HG03520 (cell line): ENCODE results near the gene PI4KA.
"Not testable (repeated sequence)": the region's sequence is repeated elsewhere in the genome, so short reads cannot be mapped to it uniquely, and the experiment has no call there.

Experiments
- ATAC-seq: cut with Tn5 transposase; IDR thresholded peaks from one replicate; pipeline ENCODE4 v1.9.1; 2021; ENCODE audit warnings: mild to moderate bottlenecking, moderate library complexity; ENCODE audit not compliant: unreplicated experiment

PI4KA gene

DNA sequence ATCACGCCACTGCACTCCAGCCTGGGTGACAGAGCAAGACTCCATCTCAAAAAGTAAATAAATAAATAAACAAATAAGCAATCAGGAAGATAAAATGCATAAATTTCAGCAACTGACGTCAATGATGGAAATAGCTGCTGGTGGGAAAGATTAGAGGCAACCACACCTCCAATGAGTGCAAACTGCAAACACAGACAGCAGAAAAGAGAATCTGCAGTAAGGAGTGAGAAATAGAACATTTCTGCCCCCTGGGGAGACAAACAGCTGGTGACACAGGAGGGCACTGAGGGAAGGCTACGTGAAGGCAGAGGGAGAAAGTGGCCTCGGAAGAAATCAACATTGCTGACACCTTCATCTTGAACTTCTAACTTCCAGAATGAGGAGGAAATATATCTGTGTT lies 6.5 kb downstream of the PI4KA start:
- no peak for ATAC-seq

- ATAC-seq, result no peak
Measured at GRCh38 chr22:20847318-20847822, 11.2 kb downstream of the PI4KA start.

GRCh38 chr22:20844055-20845037 lies 14.3 kb downstream of the PI4KA start:
- ATAC-seq, result no peak

GRCh38 chr22:20843501-20843900 lies 15.1 kb downstream of the PI4KA start:
- no peak for ATAC-seq

DNA sequence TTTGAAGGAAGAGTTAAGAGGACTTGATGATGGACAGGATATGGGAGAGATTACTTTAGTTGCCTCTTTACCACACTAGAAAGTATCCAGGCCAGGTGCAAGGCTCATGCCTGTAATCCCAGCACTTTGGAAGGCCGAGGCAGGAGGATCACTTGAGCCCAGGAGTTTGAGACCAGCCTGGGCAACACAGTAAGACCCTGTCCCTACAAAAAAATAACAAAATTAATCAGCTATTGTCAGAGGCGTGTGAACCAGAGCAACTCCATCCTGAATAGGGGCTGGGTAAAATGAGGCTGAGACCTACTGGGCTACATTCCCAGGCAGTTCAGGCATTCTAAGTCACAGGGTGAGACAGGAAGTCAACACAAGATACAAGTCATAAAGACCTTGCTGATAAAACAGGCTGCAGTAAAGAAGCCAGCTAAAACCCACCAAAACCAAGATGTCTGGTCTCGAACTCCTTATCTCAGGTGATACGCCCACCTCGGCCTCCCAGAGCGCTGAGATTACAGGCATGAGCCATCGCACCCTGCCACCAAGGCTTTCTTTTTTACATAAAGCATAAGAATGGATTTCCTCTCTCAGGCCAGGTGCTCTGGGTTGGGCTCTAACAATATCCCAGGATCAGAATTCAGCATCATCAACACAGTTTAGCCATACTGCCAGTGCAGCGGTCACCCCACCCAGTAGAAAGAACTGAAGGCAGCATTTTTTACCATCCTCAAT lies 17.8 kb downstream of the PI4KA start:
- no peak for ATAC-seq

- ATAC-seq, result no peak
Measured at GRCh38 chr22:20839837-20840645, 18.6 kb downstream of the PI4KA start.

- not testable (repeated sequence) for ATAC-seq
Measured at GRCh38 chr22:20839354-20839753, 19.3 kb downstream of the PI4KA start.

- ATAC-seq, result no peak
Measured at GRCh38 chr22:20836987-20837823, 21.4 kb downstream of the PI4KA start.

- ATAC-seq, result no peak
Measured at GRCh38 chr22:20834725-20835124, 23.9 kb downstream of the PI4KA start.

- no peak for ATAC-seq
Measured at GRCh38 chr22:20834206-20834605, 24.4 kb downstream of the PI4KA start.

DNA sequence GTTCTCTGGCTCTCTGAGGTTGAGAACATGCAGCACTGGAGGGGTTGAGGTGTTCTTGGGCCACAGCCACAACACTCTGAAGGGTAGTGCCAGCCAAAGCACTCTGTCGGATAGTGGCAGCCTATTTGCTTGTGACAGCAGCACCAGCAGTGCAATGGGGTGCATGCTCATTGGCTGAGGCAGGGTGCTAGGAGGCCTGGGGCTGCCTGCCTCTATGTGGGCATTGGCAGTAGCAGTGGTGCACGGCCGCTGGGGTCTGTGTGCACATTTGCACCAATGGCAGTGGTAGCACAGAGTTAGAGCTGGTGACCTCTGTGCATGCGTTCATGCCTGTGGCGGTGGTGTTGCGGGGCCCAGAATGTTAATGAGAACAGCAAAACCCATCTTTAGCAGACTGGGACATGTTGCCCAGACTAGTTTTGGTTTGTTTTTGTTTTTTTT lies 25.4 kb downstream of the PI4KA start:
- no peak for ATAC-seq

DNA sequence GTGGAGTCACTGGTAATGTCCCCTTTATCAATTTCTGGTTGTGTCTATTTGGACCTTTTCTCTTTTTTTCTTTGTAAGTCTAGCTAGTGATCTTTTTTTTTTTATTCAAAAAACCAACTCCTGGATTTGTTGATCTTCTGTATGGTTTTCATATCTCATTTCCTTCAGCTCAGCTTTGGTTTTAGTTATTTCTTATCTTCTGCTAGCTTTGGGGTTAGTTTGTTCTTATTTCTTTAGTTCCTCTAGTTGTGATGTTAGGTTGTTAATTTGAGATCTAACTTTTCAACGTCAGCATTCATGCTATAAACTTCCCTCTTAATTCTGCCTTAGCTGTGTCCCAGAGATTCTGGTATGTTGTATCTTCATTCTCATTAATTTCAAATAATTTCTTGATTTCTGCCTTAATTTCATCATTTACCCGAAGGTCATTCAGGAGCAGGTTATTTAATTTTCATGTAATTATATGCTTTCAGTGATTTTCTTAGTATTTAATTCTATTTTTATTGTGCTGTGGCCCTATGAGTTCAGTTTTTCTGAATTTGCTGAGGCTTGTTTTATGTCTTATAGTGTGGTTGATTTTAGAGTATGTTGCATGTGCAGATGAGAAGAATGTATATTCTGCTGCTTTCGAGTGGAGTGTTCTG lies 29.0 kb downstream of the PI4KA start:
- ATAC-seq, result no peak

- not testable (repeated sequence) for ATAC-seq
Measured at GRCh38 chr22:20826373-20827152, 32.0 kb downstream of the PI4KA start.

DNA sequence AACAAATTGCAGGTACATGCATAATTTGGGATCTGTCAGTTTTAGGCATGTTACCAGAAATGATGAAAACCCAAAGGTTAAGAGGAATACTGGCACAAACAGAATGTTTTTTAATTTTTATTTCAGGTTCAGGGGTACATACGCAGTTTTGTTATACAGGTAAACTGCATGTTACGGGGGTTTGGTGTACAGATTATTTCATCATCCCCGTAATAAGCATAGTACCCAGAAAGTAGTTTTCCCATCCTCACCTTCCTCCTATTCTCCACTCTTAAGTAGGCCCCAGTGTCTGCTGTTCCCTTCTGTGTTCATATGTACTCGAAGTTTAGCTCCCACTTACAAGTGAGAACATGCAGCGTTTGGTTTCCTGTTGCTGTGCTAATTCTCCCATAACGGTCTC lies 33.0 kb downstream of the PI4KA start:
- no peak for ATAC-seq

DNA sequence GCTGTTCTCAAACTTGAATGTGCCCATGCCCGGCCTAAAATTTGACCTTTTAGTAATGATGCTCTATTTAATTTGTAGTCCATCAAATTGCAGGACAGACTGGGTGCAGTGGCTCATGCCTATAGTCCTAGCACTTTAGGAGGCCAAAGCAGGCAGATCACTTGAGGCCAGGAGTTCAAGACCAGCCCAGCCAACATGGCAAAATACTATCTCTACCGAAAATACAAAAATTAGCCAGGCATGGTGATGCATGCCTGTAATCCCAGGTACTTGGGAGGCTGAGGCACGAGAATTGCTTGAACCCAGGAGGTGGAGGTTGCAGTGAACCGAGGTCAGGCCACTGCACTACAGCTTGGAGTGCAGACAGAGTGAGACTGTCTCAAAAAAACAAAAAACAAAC lies 33.4 kb downstream of the PI4KA start:
- ATAC-seq, result not testable (repeated sequence)

- ATAC-seq, result no peak
Measured at GRCh38 chr22:20823264-20823663, 35.3 kb downstream of the PI4KA start.

DNA sequence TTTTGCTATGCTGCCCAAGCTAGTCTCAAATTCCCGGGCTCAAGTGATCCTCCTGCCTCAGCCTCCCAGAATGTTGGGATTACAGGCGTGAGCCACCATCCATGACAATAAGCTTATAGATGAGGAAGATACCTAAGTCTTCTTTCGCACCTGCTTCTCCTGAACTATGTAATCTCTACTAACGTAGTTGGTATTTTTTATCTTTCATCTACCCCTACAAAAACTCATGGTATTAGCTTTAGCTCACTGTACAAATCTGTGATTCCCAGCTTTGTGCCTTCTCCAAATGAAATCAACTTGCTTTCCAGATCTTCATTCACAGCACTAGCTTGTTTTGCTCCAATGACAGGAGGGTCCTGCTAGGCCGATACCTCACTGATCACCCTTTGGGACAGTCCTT lies 36.4 kb downstream of the PI4KA start:
- ATAC-seq, result no peak

DNA sequence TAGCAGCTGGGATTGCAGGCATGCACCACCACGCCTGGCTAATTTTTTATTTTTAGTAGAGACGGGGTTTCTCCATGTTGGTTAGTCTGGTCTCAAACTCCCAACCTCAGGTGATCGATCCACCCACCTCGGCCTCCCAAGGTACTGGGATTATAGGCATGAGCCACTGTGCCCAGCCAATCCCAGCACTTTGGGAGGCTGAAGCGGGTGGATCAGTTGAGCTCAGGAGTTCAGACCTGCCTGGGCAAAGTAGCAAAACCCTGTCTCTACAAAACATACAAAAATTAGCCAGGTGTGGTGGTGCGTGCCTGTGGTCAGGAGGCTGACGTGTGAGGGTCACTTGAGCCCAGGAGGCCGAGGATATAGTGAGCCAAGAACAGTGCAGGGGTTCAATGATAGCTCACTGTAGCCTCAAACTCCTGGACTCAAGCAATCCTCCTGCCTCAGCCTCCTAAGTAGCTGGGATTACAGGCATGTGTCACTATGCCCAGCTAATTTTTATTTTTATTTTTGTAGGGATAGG lies 36.8 kb downstream of the PI4KA start:
- ATAC-seq, result not testable (repeated sequence)
